GM18951 (cell line): ENCODE measurements around the gene SH3BP5.

Source experiments
- POLR2A ChIP-seq: IDR thresholded peaks from 4 replicates; pipeline ENCODE4 v1.6.1; 2011; ENCODE audit warnings: mild to moderate bottlenecking; ENCODE audit not compliant: insufficient read length, insufficient read depth; ENCODE audit errors: extremely low read depth
- in situ Hi-C: fragments of 300-500 bp; cut with MboI; formaldehyde crosslinking; loops from one replicate; pipeline ENCODE4 v1.12.0; 2022; ENCODE audit warnings: low sequenced_read_pairs, mixed read lengths, inconsistent platforms; ENCODE audit not compliant: unreplicated experiment

The SH3BP5 gene

DNA sequence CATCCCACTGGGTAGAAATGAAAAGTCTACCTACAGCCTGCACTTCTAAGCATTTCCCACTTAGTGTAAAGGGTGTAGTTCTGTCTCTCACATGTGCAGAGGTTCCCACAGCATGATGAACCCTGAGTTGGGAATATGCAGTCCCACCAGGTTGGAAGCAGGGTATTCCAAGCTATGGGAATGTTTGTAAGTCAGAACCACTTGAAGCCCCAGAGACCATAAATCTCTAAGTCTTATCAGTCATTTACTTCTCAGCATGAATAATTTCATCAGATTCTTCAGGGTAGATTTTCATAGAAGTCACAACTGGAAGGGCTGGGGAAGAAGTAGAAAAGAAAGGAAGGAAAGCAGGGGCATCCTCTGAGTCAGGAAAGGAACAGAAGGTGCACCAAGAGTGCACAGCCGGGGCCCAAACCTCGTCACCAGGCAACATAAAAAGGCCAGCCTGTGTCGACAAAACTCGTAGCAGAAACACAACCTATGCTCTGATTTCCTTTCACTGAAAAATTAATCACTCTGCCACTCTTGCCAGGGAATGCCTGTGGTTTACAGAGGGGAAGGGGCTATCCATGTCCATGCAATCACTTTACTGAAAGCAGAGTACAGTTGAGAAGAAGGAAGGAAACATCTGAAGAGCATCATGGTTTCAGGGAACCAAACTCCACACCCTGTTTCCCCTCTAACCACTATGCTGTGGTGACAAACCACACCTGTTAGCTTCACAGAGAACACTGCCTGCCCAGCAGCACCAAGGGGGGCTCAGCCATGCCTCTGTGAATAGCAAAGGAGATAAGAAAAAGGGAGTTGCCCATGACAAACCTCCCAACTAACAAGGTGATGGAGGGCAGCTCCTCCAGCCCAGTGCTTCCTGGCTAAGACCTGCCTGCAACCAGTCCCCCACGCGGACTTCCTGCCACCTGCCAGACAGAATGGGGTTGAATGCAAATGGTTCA lies 40.5 kb downstream of the SH3BP5 start:
- in situ Hi-C loops, result no loop called here
- no peak for TF ChIP-seq POLR2A

GRCh38 chr3:15290736-15291135 lies 41.6 kb downstream of the SH3BP5 start:
- in situ Hi-C loops, result no loop called here
- TF ChIP-seq POLR2A, result no peak

GRCh38 chr3:15289661-15290060 lies 42.7 kb downstream of the SH3BP5 start:
- no peak for TF ChIP-seq POLR2A
- in situ Hi-C loops, result no loop called here

GRCh38 chr3:15288331-15289035 lies 43.9 kb downstream of the SH3BP5 start:
- in situ Hi-C loops, result no loop called here

DNA sequence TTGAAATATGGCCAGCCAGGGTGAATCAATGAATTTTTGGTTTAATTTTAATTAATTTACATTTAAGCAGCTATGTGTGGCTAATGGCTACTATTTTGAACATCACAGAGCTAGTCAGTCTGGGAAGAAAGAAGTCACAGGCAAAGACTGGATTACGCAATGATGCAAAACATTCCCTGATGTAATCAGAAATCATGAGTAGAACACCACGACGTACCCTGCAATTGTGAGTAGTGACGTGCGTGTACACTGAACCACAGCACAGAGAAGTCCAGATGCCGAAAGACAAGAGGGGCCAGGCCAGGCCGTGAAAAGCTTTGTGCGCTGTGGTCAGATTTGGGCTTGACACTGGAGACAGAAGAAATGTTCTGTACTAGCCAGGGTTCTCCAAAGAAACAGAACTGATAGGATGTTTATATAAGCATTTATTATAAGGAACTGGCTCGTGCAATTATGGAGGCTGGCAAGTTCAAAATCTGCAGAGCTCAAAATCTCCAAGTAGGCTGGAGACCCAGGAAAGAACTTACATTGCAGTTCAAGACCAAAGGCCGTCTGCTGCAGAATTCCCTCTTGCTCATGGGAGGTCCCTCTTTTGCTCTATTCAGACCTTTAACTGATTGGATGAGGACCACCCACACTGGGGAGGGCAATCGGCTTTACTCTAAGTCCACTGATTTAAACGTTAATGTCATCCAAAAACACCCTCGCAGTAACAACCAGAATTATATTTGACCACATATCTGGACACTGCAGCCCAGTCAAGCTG lies 44.6 kb downstream of the SH3BP5 start:
- in situ Hi-C loops, result no loop called here
- no peak for TF ChIP-seq POLR2A

More at GRCh38 chr3:15288331-15289035, 43.9 kb downstream of the SH3BP5 start:
- no peak for TF ChIP-seq POLR2A

DNA sequence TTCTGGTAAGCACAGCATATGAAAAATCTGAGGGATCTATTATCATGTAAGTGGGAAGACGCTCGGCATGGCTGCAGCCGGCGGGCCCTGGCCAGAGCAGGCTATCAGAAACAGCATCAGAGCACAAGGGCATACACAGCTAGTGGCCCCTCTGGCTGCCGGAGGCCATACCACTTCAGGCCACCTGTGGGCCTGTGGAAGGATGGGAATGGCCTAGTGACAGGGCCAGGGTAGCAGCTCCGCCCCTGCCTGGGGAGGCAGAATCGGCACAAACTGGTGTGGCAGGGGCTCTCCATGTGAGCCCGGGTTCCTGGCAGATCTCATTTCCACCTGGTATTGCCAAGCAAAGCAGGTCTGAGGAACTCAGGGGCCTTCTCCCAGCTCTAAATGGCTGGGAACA lies 46.4 kb downstream of the SH3BP5 start:
- in situ Hi-C loops, result no loop called here
- TF ChIP-seq POLR2A, result no peak

DNA sequence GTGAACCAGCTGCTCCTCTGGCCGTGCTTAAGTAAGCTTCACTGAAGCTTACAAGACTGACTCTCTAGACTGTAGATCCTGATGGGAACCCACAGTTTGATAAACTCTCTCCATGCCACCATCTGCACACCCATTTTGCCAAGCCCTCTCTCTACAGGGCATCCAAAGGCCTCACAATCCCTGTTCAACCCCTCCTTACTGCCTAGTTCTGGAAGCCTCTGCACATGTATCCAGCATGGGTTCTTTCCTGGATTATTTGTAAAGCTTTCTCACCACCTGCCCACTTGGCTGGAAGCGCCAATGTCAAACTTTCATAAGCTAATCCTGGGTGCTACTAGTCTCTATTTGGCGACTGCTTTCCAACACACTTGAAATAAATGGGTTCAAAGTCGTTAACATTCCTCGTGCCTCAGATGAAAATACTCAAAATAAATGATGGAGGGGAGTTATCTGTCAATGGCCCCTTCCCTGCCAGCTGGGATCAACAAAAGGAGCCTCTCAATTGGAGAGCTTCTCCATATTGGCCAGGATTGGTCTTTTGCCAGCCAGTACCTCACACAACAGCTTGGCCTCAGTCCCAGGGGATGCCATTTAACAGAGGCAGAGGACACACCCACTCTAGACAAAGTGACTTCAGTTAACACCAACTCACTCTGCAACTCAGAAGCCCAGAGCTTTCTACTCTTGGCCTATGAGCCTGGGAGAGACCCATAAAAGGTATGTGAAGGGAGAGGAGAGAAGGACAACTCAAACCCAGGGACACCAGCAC lies 48.1 kb downstream of the SH3BP5 start:
- in situ Hi-C loops, result no loop called here
- TF ChIP-seq POLR2A, result no peak

- TF ChIP-seq POLR2A, result no peak
- in situ Hi-C loops, result no loop called here
These were observed 48.7 kb downstream of the SH3BP5 start for GRCh38 chr3:15283702-15284101.

DNA sequence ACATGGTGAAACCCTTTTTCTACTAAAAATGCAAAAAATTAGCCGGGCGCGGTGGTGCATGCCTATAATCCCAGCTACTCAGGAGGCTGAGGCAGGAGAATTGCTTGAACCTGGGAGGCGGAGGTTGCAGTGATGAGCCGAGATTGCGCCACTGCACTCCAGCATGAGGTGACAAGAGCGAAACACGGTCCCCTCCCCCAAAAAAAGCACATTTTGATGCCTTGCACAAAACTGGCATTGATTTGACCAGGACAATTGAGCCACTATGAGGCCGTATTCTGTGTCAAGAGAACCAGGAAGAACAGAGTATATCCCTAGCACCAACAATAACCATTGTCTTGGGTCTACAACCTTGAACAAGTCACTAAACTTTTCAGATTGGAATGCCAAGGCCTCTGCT lies 50.6 kb downstream of the SH3BP5 start:
- in situ Hi-C loops, result no loop called here
- no peak for TF ChIP-seq POLR2A

DNA sequence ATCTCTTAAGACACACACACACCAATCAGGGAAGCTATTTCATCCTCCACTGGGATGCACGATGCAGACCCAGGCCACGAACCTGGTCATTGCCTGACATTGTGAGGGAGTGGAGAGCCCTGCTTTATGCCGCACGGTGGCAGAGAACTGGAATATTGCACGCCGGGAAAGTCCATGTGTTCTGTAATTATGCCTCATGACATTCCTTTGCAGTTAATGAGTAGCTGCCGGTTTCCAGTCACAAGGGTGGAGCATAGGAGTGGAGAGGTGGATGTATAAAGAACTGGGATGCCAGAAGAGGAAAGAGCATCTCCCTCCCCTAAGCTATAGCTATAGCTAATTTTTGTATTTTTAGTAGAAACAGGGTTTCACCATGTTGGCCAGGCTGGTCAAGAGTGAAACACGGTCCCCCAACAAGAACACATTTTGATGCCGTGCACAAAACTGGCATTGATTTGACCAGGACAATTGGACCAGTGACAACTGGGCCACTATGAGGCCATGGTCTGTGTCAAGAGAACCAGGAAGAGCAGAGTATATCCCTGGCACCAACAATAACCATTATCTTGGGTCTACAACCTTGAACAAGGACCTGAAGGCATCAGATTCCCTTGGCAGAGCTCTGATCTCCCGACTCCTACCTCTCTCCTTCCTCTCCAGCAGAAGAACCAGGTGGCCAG lies 51.4 kb downstream of the SH3BP5 start:
- in situ Hi-C loops, result no loop called here
- no peak for TF ChIP-seq POLR2A

GRCh38 chr3:15279671-15280402 lies 52.5 kb downstream of the SH3BP5 start:
- in situ Hi-C loops, result no loop called here
- TF ChIP-seq POLR2A, result no peak
